ENCODE data around the gene POLR2C.

The POLR2C gene

DNA sequence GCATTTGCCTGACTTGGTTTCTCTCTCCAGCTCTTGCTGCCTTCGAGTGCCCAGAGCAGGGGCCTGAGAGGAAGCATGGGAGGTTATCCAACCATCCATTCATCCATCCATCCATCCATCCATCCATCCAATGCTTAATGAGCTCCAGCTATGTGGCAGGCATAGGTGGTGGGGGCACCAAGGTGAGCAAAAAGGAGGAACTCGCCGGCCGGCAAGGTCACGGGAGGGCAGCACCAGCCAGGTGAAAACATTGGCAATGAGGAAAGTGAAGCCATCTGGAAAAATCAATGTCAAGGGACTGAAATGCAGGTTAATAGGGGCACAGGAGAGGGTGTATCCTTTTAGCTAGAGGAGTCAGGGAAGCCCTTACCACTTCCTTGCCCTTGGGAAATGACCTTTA, 42.0 kb downstream of the POLR2C start:
- Histone ChIP-seq H3K27me3 (replicated peaks; ENCODE audit: control insufficient read depth, insufficient read depth, low read length) (peaks cover 1% of the 10 kb centered on the region), H3K36me3 (ENCODE audit: control insufficient read depth, insufficient read depth, low read length) (no peaks in the 10 kb centered on the region), H3K4me3 (replicated peaks; ENCODE audit: low read depth, low read length) (no peak overlapping the region)
- DNase-seq (ENCODE audit: extremely low read depth, insufficient read length) = no peak
- TF ChIP-seq, protein P1, sequence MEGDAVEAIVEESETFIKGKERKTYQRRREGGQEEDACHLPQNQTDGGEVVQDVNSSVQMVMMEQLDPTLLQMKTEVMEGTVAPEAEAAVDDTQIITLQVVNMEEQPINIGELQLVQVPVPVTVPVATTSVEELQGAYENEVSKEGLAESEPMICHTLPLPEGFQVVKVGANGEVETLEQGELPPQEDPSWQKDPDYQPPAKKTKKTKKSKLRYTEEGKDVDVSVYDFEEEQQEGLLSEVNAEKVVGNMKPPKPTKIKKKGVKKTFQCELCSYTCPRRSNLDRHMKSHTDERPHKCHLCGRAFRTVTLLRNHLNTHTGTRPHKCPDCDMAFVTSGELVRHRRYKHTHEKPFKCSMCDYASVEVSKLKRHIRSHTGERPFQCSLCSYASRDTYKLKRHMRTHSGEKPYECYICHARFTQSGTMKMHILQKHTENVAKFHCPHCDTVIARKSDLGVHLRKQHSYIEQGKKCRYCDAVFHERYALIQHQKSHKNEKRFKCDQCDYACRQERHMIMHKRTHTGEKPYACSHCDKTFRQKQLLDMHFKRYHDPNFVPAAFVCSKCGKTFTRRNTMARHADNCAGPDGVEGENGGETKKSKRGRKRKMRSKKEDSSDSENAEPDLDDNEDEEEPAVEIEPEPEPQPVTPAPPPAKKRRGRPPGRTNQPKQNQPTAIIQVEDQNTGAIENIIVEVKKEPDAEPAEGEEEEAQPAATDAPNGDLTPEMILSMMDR (IDR thresholded peaks at IDR 0.05; ENCODE audit: insufficient read depth, low read length, poor library complexity, severe bottlenecking) = no peak

DNA sequence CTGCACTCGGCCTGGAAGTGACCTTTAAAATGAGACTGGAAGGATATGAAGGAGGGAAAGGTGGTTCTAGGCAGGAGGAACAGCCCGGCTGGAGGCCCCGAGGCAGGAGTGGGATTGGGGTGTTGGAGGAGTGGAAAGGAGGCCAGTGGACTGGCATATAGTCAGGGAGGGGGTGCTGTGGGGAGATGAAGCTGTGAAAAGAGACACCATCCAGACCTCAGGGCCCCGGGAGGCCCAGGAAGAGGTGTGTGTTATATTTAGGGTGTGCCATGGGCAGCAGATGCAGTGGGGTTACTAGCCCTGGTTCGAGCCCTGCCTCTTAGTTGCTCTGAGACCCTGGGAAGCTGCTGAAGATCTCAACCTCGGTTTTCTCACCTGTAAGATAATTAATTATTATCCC, 42.7 kb downstream of the POLR2C start:
- H3K4me3 ChIP-seq (replicated peaks; ENCODE audit: low read depth, low read length) = no peak overlapping the region
- no peak for DNase-seq (ENCODE audit: extremely low read depth, insufficient read length)
- TF ChIP-seq, protein P1 (IDR thresholded peaks at IDR 0.05; ENCODE audit: insufficient read depth, low read length, poor library complexity, severe bottlenecking) = no peak
- H3K36me3 ChIP-seq (ENCODE audit: control insufficient read depth, insufficient read depth, low read length) = no peaks in the 10 kb centered on the region
- peaks cover 1% of the 10 kb centered on the region for H3K27me3 ChIP-seq (replicated peaks; ENCODE audit: control insufficient read depth, insufficient read depth, low read length)

DNA sequence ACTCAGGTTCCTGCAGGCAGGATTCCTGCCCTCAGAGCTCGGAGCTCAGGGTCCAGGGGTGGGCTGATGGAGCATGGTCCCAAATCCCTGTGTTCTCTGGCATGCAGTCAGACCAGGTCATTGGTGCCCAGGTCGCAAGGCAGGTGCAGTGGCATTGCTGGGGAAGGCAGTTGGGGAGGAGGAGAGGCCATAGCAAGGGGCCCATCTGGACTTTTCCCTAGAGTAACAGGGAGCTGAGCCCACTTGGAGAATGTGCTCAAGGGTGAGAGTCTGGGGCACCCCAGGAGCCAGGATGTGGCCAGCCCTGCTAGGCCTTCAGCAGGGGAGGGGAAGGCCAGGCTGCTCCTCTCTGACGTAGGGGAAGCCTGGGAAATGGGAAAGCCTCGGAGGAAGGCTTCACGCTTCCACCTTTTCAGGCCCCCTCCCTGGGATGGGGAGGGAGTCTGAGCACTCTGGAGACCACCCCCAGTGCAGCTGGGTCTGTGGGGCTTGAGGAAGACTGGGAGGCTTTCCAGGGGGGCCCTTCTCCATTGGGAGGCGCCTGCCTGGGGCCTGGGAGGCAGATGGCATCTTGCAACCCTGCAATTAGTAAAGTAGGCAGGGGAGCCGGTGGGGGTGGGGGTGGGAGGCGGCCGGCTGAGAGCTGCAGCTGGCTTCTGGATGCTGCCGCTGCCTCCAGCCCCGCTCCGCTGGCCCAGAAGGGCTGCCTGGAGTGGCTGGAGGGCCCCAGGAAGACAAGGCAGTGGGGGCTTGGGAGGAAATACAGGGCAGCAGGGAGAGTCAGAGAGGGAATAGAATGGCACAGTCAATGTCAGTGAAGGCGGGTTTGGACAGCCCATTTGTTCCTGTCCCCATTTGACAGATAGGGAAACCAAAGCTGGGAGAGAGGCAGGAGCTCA, 44.9 kb downstream of the POLR2C start:
- TF ChIP-seq, protein P1 (IDR thresholded peaks at IDR 0.05; ENCODE audit: insufficient read depth, low read length, poor library complexity, severe bottlenecking) = no peak
- H3K36me3 ChIP-seq (ENCODE audit: control insufficient read depth, insufficient read depth, low read length) = no peaks in the 10 kb centered on the region
- no peak for DNase-seq (ENCODE audit: extremely low read depth, insufficient read length)
- H3K4me3 ChIP-seq (replicated peaks; ENCODE audit: low read depth, low read length) = no peak overlapping the region
- peaks cover 1% of the 10 kb centered on the region for H3K27me3 ChIP-seq (replicated peaks; ENCODE audit: control insufficient read depth, insufficient read depth, low read length)

DNA sequence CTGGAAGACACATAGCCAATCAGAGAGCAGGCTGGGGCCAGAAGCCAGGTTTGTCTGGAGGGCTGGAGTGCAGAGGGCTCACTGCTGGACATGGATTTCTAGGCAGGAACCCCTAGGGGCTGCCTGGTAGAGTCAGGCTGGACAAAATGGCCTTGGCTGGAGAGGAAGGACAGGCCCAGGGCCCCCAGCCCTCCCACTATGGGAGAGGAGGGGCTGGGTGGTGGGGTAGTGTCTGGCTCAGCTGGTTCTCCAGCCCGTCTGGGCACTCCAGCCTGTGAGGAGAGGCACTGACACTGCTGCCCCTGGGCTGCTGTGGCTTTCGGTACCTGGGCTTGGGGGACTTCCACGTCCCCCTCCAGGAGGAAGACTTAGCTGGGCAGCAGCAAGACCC, 45.6 kb downstream of the POLR2C start:
- TF ChIP-seq, protein P1 (IDR thresholded peaks at IDR 0.05; ENCODE audit: insufficient read depth, low read length, poor library complexity, severe bottlenecking) = no peak
- H3K27me3 ChIP-seq (replicated peaks; ENCODE audit: control insufficient read depth, insufficient read depth, low read length) = peaks cover 1% of the 10 kb centered on the region
- H3K4me3 ChIP-seq (replicated peaks; ENCODE audit: low read depth, low read length) = no peak overlapping the region
- no peak for DNase-seq (ENCODE audit: extremely low read depth, insufficient read length)
- H3K36me3 ChIP-seq (ENCODE audit: control insufficient read depth, insufficient read depth, low read length) = no peaks in the 10 kb centered on the region; the same call in none of the 2 replicates

DNA sequence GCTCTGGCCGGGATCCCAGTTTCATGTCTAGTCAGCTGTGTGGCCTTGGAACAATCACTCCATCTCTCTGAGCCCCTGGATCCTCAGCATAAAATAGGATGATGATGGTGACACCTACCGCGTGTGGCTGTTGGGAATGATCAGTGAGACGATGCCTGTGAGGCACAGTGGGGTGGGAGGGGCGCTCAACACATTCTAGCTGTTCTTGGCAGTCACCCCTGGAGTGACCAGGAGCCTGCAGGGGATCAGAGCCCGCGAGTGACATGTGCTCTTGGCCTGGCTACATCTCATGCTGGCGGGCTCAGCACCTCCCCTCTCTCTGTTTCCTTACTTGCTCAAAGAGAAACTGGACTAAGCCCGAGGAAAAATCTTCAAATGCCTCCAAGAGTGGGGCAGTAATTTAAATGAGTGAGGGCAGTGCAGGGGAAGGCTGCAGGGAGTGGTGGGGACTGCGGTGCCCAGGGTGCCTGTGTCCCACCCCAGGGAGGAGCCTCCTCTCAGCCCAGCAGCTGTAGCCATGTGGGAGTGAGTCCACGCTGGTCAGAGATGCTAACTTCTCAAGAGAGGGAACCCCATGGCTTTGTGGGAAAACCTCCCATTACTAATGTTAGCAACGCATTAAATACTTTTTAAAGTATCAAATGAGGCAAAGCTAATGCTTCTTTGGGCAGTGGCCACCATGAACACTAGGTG, 46.9 kb downstream of the POLR2C start:
- Histone ChIP-seq H3K36me3 (ENCODE audit: control insufficient read depth, insufficient read depth, low read length) (no peaks in the 10 kb centered on the region; the same call in none of the 2 replicates), H3K4me3 (replicated peaks; ENCODE audit: low read depth, low read length) (no peak overlapping the region), H3K27me3 (replicated peaks; ENCODE audit: control insufficient read depth, insufficient read depth, low read length) (no peaks in the 10 kb centered on the region; the same call in 1 of the 2 replicates)
- no peak for DNase-seq (ENCODE audit: extremely low read depth, insufficient read length)
- TF ChIP-seq, protein P1 (IDR thresholded peaks at IDR 0.05; ENCODE audit: insufficient read depth, low read length, poor library complexity, severe bottlenecking) = no peak
